H9 (cell line): ENCODE measurements around the gene ALG9. TPM values are rescaled to one million over a fixed set of nuclear protein-coding genes. Genes with fewer than 3 reads are reported as not detected.

Experiments used
- DNase-seq: peaks from one replicate; pipeline ENCODE4 v3.0.0-alpha.2; 2017
- H2AFZ ChIP-seq: one replicate; pipeline ENCODE4 v1.6.1; 2013; ENCODE audit warnings: mild to moderate bottlenecking, low read length, control low read depth, moderate library complexity
- H2AK5ac ChIP-seq: 2 replicates; pipeline ENCODE4 v1.6.1; 2013; ENCODE audit warnings: low read length, control low read depth, mixed read lengths; ENCODE audit not compliant: insufficient read length
- H2BK120ac ChIP-seq: one replicate; pipeline ENCODE4 v1.6.1; 2013; ENCODE audit warnings: low read depth, mild to moderate bottlenecking, low read length, control low read depth, inconsistent platforms; ENCODE audit not compliant: poor library complexity, severe bottlenecking
- H2BK12ac ChIP-seq: 2 replicates; pipeline ENCODE4 v1.6.1; 2013; ENCODE audit warnings: low read length, control low read depth, mixed read lengths, low read depth; ENCODE audit not compliant: insufficient read length
- H2BK15ac ChIP-seq: 2 replicates; pipeline ENCODE4 v1.6.1; 2013; ENCODE audit warnings: low read depth, low read length, control low read depth
- H2BK20ac ChIP-seq: one replicate; pipeline ENCODE4 v1.6.1; 2013; ENCODE audit warnings: low read depth, mild to moderate bottlenecking, low read length, control low read depth, inconsistent platforms; ENCODE audit not compliant: poor library complexity, severe bottlenecking
- H2BK5ac ChIP-seq: 2 replicates; pipeline ENCODE4 v1.6.1; 2013; ENCODE audit warnings: low read length, control low read depth, mixed read lengths; ENCODE audit not compliant: insufficient read length
- H3K14ac ChIP-seq: 2 replicates; pipeline ENCODE4 v1.6.1; 2013; ENCODE audit warnings: low read length, control low read depth; ENCODE audit not compliant: insufficient read depth
- H3K18ac ChIP-seq: 2 replicates; pipeline ENCODE4 v1.6.1; 2013; ENCODE audit warnings: low read depth, mild to moderate bottlenecking, mixed read lengths, low read length, control low read depth; ENCODE audit not compliant: insufficient read length
- H3K23ac ChIP-seq: 2 replicates; pipeline ENCODE4 v1.6.1; 2013; ENCODE audit warnings: low read length, control low read depth, mixed read lengths, low read depth; ENCODE audit not compliant: insufficient read length
- H3K23me2 ChIP-seq: 2 replicates; pipeline ENCODE4 v1.6.1; 2013; ENCODE audit warnings: low read depth, mild to moderate bottlenecking, mixed read lengths, low read length, control low read depth; ENCODE audit not compliant: insufficient read length, poor library complexity, severe bottlenecking
- H3K27ac ChIP-seq: 2 replicates; pipeline ENCODE4 v1.5.1; 2013; ENCODE audit warnings: low read length, control low read depth, mixed read lengths, low read depth; ENCODE audit not compliant: insufficient read length
- H3K27me3 ChIP-seq: 2 replicates; pipeline ENCODE4 v1.6.1; 2013; ENCODE audit warnings: low read length, control low read depth, inconsistent platforms; ENCODE audit not compliant: insufficient read depth
- H3K4ac ChIP-seq: 2 replicates; pipeline ENCODE4 v1.6.1; 2013; ENCODE audit warnings: low read depth, mild to moderate bottlenecking, control low read depth, inconsistent platforms, low read length, moderate library complexity
- H3K4me1 ChIP-seq: 2 replicates; pipeline ENCODE4 v1.6.1; 2013; ENCODE audit warnings: low read length, control low read depth, inconsistent platforms; ENCODE audit not compliant: insufficient read depth
- H3K4me2 ChIP-seq: 2 replicates; pipeline ENCODE4 v1.6.1; 2013; ENCODE audit warnings: low read length, control low read depth, mixed read lengths; ENCODE audit not compliant: insufficient read length, insufficient read depth
- H3K56ac ChIP-seq: 2 replicates; pipeline ENCODE4 v1.6.1; 2013; ENCODE audit warnings: low read depth, mild to moderate bottlenecking, mixed read lengths, low read length, control low read depth; ENCODE audit not compliant: insufficient read length
- H3K79me1 ChIP-seq: 2 replicates; pipeline ENCODE4 v1.6.1; 2013; ENCODE audit warnings: low read depth, mild to moderate bottlenecking, moderate library complexity, low read length, control low read depth, inconsistent platforms; ENCODE audit not compliant: insufficient read depth, poor library complexity, severe bottlenecking
- H3K79me2 ChIP-seq: 2 replicates; pipeline ENCODE4 v1.6.1; 2013; ENCODE audit warnings: low read length, control low read depth, inconsistent platforms; ENCODE audit not compliant: insufficient read depth
- H3K9ac ChIP-seq: 2 replicates; pipeline ENCODE4 v1.6.1; 2013; ENCODE audit warnings: low read length, control low read depth, mixed read lengths; ENCODE audit not compliant: insufficient read length; ENCODE audit errors: extremely low read depth
- H3K9me3 ChIP-seq: one replicate; pipeline ENCODE4 v1.6.1; 2013; ENCODE audit warnings: low read depth, low read length, inconsistent platforms; ENCODE audit not compliant: control insufficient read depth
- H3T11ph ChIP-seq: one replicate; pipeline ENCODE4 v1.6.1; 2013; ENCODE audit warnings: mild to moderate bottlenecking, low read length, control low read depth, inconsistent platforms
- H4K20me1 ChIP-seq: one replicate; pipeline ENCODE4 v1.6.1; 2013; ENCODE audit not compliant: control insufficient read depth, insufficient read length, insufficient read depth
- H4K5ac ChIP-seq: 2 replicates; pipeline ENCODE4 v1.6.1; 2013; ENCODE audit warnings: low read depth, mild to moderate bottlenecking, mixed read lengths, low read length, control low read depth; ENCODE audit not compliant: insufficient read length
- H4K8ac ChIP-seq: replicated peaks from 2 replicates; pipeline ENCODE4 v1.6.1; 2013; ENCODE audit warnings: low read length, control low read depth, mixed read lengths, low read depth; ENCODE audit not compliant: insufficient read length
- H4K91ac ChIP-seq: 2 replicates; pipeline ENCODE4 v1.6.1; 2013; ENCODE audit warnings: low read depth, mild to moderate bottlenecking, moderate library complexity, mixed read lengths, low read length, control low read depth; ENCODE audit not compliant: insufficient read length
- H3K27ac Mint-ChIP-seq, 3 experiments: 2 replicates in 2 of 3; 3 replicates in 1 of 3; pipeline ENCODE4 v1.8.0; 2020 to 2021; ENCODE audit warnings: mixed read lengths in 3 of 3, mild to moderate bottlenecking in 1 of 3, moderate library complexity in 1 of 3
- H3K27me3 Mint-ChIP-seq: 2 replicates; pipeline ENCODE4 v1.8.0; 2021; ENCODE audit warnings: low read depth, mild to moderate bottlenecking, moderate library complexity, mixed read lengths
- H3K36me3 Mint-ChIP-seq, 3 experiments: 2 replicates in 2 of 3; 3 replicates in 1 of 3; pipeline ENCODE4 v1.8.0; 2020 to 2021; ENCODE audit warnings: low read depth in 3 of 3, mixed read lengths in 3 of 3; ENCODE audit not compliant: insufficient read depth in 1 of 3
- H3K4me1 Mint-ChIP-seq, 2 experiments: 2 replicates each; pipeline ENCODE4 v1.8.0; 2020; ENCODE audit warnings: mixed read lengths in 2 of 2
- H3K4me3 Mint-ChIP-seq, 2 experiments: 2 replicates in 1 of 2; 3 replicates in 1 of 2; pipeline ENCODE4 v1.8.0; 2020 to 2021; ENCODE audit warnings: mild to moderate bottlenecking in 2 of 2, mixed read lengths in 2 of 2, moderate library complexity in 1 of 2
- H3K9me3 Mint-ChIP-seq, 2 experiments: 2 replicates in 1 of 2; 3 replicates in 1 of 2; pipeline ENCODE4 v1.8.0; 2020; ENCODE audit warnings: mild to moderate bottlenecking in 2 of 2, mixed read lengths in 2 of 2, moderate library complexity in 1 of 2
- CTCF ChIP-seq: fragments of 200-600 bp; sonication (generic); conservative IDR thresholded peaks from 3 replicates; pipeline ENCODE4 v1.8.0; 2021; ENCODE audit warnings: antibody characterized with exemption, mild to moderate bottlenecking
- WGBS: extraction: QIAGEN DNeasy Blood & Tissue Kit; methylation state at CpG from one replicate; pipeline ENCODE4 v1.1.7; 2013; ENCODE audit warnings: missing lambda C conversion rate, low lambda C conversion rate, mixed read lengths; ENCODE audit not compliant: insufficient read length; ENCODE audit errors: extremely low coverage; 5-methylcytosine and 5-hydroxymethylcytosine counted together
- total RNA-seq: library from RNA; stranded (reverse); gene quantifications from 2 replicates; pipeline ENCODE4 v1.2.1, GENCODE V29; 2021

Gene ALG9
- total RNA-seq, 1 experiment from 2014 or later: 26.0 TPM

GRCh38 chr11:111808063-111808588 lies 63.3 kb downstream of the ALG9 start:
- Histone ChIP-seq H4K91ac (no peak overlapping the region), H3K4ac (no peak overlapping the region), H2BK20ac (no peak overlapping the region), H4K8ac (no peak overlapping the region), H3K79me2 (no peaks in the 10 kb centered on the region), H4K20me1 (no peaks in the 10 kb centered on the region), H3T11ph (no peak overlapping the region), H3K79me1 (no peaks in the 10 kb centered on the region), H3K4me2 (no peak overlapping the region), H2AK5ac (no peak overlapping the region), H3K27me3 (no peaks in the 10 kb centered on the region), H4K5ac (no peak overlapping the region), H3K18ac (no peak overlapping the region), H3K23ac (no peak overlapping the region), H2BK15ac (no peak overlapping the region), H3K9ac (no peak overlapping the region), H3K4me1 (no peaks in the 10 kb centered on the region), H3K27ac (no peak overlapping the region), H2BK12ac (no peak overlapping the region), H2AFZ (no peak overlapping the region), H3K23me2 (no peaks in the 10 kb centered on the region), H3K14ac (no peak overlapping the region), H3K9me3 (no peaks in the 10 kb centered on the region), H2BK120ac (no peak overlapping the region), H2BK5ac (no peak overlapping the region), H3K56ac (no peak overlapping the region)
- no peak for DNase-seq
- Mint-ChIP-seq H3K36me3 (peaks cover 1 to 4% (median 3%) of the 10 kb centered on the region in 3 experiments; a peak in 3 of 7 replicates), H3K4me3 (no peak overlapping the region), H3K9me3 (no peaks in the 10 kb centered on the region), H3K27ac (no peak overlapping the region), H3K4me1 (peaks cover 3 to 6% of the 10 kb centered on the region in 2 experiments), H3K27me3 (no peaks in the 10 kb centered on the region)
- no peak for TF ChIP-seq CTCF
- WGBS: no CpG with 5 or more reads among the region's 2 CpGs
